HCEC 1CT (cell line): Measurements from ENCODE around the gene TNFSF13B.
"Not testable (repeated sequence)": the region's sequence is repeated elsewhere in the genome, so short reads cannot be mapped to it uniquely, and the experiment has no call there.

Experiments
- DNase-seq: peaks from one replicate; pipeline ENCODE4 v3.0.0-alpha.2; 2017

The TNFSF13B gene

DNA sequence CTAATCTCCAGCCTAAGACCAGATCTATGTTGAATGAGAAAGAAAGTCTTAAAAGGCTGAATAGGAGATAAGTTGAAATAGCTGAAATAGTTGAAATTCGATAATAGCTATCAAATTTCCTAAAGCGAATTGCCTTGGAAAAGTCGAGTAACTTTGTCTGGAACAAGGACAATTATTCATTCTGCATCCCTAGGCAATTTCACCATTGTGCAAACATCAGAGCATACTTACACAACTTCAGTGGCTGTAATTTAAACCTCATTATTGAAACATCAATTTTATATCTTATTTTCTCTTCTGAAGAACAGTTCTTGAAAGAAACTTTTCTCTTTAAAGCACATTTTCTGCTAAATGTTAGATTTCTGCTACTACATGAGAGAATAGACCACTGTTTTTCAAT, 13.6 kb downstream of the TNFSF13B start:
- DNase-seq: no peak

DNA sequence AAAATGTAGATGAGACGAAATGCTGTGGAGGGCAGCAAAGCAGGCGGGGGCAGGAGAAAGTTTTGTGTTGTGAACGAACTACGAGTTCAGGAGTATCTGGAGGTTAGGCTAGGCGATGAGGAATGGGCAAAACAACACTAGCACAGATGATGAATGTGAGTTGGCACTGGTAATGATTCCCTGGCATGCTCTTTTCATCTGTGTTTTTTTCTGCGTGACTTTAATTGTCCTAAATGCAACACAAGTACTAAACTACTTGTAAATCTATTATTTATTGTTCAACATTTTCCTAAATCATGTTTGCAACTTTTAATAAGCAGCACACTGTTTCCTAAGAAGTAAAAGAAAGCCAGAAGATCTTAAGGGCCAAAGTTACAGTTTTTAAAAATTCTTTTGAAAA, 19.2 kb downstream of the TNFSF13B start:
- DNase-seq: no peak

DNA sequence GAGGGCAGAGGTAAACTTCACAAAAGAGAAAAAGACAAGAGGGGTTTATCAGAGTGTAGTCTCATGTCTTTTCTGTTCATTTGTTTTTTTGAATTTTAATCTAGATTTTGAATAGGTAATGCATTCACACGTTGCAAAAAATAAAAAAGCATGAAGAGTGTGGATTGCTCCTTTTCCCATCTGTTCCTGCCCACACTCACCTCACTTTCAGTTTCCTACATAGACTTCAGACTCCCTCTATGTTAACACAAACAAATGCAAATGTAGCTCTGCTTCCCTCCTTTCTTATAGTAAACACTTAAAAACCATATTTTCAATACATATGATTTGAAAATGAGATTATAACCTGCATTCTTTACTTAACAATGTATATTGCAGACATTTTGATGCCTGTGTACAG, 20.3 kb downstream of the TNFSF13B start:
- DNase-seq: no peak

DNA sequence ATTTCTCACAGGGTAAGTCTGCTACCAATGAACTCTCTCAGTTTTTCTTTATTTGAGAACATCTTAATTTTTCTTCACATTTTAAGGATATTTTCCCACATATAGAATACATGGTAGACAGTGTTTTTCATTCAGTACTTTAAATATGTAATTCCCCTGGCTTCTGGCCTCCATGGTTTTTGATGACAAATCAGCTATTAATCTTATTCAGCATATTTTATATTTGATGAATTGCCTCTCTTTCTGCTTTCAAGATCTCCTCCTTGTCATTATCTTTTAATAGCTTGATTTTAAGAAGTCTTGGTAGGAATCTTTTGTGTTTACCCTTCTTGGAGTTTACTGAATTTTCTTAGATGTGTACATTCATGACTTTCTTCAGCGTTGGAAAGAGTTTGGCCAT, 27.6 kb downstream of the TNFSF13B start:
- no peak for DNase-seq

DNA sequence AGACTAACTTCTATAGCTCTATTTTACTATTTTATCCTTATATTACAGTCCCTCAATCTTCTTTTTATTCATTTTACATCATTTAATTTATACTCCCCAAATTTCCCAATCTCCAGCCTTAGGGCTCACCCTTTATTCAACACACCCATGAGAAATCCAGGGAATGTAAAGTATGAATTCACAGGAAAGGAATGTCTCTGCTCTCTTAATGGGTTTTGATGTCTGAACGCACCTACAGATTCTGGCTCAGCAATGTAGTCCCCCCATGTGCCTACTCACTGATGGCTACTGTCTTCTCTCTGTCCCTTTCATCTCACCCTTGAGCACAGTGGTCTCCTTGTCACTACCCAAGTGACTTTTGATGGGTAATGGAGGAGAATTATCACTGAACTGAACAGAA, 32.8 kb downstream of the TNFSF13B start:
- peak; percentile 30 for DNase-seq

DNA sequence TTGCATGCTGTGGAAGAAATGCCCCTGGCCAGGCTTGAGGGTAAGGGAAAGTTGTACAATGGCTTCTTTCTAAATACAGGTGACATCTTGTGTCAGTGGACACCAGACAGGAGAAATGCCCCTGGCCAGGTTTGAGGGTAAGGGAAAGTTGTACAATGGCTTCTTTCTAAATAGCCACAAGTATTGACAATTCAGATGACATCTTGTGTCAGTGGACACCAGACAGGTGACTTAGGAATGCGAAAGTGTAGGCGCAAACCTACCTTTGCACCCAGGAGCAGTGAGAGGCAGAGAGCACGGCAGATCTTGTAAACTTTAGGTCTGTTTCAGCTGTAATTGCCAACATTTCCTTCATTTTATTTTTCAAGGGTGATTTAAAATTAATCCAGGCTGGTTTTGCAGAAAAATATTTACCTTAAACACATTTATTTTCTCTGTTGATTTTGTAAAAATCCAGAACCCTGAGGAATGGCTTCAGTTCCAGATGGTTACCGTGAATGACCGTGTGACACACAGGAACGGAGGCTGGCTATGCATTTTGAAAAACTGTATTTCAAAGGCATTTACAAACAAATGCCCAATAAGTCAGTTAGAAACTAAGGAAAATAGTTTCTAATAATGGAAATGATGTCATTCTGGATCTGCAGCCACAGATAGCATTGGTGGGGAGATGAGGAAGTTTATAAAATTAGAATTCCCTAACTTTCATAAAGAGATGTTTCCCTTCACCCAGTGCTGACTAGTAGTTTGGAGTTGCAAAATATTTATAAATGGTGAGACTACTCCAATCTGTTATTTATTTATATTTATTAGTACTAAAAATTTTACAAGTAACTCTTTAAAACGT, 34.9 kb downstream of the TNFSF13B start:
- DNase-seq: no peak

DNA sequence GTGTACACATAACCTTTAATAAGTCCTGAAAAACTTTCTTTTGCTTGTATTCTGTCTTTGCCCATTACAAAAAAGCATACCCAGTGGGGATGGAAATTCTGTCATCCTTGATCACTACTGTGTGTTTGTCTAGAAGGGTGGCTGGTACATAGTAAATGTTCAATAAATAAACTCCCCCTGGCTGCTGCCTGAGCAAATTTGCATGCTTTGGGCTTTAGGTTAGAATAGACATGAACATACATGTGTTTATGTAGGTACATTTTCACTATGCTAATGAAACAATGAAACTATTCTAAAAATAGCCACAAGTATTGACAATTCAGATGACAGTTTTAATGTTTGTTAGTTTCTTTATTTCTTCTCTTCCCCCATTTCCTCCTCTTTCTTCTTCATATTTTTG, 36.1 kb downstream of the TNFSF13B start:
- no peak for DNase-seq

DNA sequence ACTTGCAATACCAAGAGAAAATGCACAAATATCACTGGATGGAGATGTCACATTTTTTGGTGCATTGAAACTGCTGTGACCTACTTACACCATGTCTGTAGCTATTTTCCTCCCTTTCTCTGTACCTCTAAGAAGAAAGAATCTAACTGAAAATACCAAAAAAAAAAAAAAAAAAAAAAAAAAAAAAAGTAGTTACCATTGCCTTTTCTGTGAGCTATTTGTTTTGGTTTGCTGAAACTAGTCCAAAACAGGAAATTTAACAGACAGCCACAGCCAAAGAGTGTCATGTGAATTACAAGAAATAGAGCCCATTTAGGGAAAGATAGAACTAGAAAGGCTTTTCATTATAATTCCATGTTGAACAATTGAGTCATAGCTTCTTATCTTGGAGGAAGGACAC, 37.3 kb downstream of the TNFSF13B start:
- DNase-seq: no peak

DNA sequence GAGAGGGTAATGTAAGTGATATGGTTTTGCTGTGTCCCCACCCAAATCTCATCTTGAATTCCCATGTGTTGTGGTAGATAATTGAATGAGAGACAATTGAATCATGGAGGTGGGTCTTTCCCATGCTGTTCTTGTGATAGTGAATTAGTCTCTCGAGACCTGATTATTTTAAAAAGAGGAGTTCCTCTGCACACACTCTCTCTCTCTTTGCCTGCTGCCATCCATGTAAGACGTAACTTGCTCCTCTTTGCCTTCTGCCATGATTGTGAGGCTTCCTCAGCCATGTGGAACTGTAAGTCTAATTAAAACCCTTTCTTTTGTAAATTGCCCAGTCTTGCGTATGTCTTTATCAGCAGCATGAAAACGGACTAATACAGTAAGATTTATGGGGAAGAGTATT, 42.1 kb downstream of the TNFSF13B start:
- DNase-seq: not testable (repeated sequence)

DNA sequence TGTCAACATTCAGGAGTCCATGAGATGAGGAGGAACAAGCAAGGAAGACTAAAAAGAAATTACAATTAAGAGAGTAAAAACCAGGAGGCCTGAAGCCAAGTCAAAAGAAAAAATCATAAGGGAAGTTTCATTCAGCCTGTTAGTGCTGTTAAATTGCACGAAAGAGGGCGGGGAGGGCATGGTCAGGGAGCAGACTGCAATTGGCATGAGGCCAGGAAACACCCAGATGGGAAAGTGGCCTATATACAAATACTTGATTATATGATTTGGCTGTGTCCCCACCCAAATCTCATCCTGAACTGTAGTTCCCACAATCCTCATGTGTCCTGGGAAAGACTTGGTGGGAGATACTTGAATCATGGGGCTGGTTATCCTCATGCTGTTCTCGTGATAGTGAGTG, 43.9 kb downstream of the TNFSF13B start:
- no peak for DNase-seq

DNA sequence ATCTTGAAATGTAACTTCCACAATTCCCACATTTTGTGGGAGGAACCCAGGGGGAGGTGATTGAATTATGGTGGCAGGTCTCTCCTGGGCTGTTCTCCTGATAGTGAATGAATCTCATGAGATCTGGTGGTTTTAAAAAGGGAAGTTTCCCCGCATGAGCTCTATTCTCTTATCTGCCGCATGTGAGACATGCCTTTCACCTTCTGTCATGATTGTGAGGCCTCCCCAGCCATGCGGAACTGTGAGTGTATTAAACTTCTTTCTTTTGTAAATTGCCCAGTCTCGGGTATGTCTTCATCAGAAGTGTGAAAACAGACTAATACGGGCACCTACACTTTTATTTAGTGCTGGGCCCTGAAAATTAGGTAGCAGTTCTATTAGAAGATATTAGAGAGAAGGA, 45.8 kb downstream of the TNFSF13B start:
- no peak for DNase-seq

DNA sequence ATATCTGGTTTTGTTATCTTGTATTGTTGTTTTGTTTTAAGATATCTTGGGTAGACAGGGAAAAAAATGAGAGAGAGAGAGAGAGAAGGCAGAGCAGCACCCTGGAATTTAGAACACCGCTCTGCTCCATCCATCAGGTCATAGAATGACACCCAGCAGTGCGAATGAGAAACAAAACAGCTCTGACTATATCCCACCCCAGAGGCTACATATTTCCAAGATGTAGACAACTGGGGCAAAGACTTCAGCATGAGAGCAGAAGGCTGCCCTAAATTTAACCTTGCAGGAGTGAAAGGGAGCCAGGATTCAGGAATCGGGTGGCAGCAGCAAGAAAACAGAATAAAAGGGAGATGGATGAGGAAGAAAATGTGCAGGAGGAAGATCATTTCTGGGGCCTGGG, 46.5 kb downstream of the TNFSF13B start:
- DNase-seq: no peak

DNA sequence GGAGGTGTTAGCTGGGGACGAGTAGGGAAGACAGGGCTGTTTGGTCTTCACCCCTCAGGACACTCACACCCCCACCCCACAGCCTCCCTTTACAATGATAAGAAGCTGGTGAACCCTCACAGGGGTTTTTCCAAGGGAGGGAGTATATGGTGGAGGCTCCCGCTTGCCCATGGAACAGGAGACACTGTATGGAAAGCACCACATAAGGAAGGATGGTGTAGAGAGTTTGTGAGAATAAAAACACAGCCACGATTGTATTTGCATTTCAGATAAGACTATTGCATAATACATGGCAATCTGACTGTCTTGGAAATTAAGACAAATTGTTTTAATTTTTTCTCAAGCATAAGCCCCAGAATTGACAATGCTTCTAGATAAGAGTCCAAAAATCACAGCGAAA, 46.9 kb downstream of the TNFSF13B start:
- no peak for DNase-seq

DNA sequence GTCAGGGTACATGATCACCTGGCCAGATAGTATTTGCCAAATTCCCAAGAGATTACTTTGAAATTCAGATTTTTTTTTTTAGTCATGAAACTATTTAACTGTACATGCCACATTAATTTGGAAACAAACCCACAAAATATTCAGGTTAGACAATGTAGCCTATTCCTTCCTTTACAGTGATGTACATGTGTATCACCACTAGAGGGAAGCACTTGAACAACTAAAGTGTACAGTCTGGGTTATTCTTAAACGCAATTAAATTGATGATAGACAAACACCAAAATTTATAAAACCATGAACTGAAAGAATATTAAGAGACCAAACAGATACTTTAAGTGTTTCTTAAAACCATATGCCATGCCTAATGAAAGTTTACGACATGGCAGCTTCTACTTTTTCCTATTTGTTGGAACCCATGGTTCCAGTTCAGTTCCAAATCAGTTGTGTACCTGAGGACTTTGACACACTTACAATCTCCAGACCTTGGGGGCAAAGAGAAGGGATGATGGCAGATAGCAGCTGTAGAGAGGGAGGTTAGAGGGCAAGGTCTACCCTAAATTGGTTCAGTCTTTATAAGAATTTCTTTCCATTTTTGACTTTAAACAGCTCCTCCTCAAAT, 52.8 kb downstream of the TNFSF13B start:
- DNase-seq: peak; percentile 43

DNA sequence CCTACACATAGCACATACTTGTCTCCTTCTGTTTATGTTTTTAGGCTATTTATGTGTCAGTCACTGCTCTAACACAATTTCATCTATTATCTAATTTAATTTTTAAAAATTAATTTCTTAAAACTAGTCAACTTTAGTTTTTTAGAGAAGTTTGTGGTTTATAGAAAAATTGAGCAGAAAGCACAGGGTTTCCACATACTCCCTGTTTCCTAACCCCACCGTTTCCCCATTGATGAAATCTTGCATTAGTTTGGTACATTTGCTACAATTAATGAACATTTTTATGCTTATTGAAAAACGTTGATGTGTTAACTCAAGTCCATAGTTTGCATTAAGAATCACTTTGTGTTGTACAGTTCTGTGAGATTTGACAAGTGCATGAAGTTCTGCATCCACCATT, 53.5 kb downstream of the TNFSF13B start:
- DNase-seq: no peak

DNA sequence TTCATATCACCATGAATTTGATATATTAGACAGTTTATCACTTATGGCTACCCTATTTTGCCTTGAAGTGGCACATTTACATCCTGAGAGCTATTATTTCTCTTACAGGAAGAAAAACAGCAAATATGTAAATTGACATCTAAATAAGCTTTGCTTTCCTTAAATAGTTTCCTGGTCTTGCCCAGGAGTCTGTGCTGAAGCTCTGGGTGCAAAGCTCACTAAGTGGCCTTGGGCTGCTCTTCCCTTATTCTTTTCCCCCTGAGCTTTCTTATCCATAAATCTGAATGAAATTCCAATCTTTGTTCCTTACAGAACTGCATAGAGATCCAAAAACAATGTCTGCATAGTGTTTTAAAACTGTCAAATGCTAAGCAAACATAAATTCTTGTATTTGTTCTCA, 56.3 kb downstream of the TNFSF13B start:
- DNase-seq: no peak

DNA sequence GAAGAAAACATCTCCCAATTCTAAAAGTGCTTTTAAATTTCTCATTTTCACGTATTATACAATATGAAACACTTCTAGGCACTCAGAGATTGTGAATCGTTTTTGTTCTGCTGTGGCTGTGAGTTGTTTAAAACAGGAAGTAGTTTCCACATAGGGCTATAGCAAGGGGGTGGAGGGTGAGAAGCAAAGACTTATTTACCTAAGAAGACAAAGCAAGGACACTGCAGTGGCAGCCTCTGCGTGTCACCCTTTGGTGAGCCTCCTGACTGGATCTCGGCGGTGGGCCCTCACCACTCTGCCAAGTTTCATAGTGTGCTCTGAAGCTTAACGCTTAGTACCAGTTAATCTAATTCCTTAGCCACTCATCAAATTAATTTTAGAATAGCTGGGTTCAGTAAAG, 56.8 kb downstream of the TNFSF13B start:
- DNase-seq: no peak

DNA sequence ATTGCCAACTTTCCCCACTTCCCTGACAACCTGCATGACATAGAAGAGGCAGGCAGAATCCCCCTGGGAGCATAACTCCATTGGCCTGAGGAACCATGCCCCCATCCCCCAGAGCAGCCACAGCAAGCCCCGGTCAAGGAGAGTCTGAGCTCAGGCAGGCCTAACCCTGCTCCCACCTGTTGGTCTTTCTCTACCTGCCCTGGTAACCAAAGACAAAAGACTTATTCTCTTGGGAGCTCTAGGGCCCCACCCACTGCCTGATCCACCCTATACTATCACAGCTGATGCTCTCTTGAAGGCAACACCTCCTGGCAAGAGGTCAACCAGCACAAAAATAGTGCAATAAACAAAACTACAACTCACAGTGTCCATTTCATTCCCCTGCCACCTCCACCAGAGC, 59.3 kb downstream of the TNFSF13B start:
- no peak for DNase-seq

DNA sequence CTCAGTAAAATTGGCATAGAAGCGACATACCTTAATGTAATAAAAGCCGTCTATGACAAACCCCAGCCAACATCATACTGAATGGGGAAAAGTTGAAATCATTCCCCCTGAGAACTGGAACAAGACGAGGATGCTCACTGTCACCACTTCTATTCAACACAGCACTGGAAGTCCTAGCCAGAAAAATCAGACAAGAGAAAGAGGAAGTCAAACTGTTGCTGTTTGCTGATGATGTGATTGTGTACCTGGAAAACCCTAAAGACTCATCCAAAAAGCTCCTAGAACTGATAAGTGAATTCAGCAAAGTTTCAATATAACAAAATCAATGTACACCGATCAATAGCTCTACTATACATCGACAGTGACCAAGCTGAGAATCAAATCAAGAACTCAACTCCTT, 63.3 kb downstream of the TNFSF13B start:
- no peak for DNase-seq

DNA sequence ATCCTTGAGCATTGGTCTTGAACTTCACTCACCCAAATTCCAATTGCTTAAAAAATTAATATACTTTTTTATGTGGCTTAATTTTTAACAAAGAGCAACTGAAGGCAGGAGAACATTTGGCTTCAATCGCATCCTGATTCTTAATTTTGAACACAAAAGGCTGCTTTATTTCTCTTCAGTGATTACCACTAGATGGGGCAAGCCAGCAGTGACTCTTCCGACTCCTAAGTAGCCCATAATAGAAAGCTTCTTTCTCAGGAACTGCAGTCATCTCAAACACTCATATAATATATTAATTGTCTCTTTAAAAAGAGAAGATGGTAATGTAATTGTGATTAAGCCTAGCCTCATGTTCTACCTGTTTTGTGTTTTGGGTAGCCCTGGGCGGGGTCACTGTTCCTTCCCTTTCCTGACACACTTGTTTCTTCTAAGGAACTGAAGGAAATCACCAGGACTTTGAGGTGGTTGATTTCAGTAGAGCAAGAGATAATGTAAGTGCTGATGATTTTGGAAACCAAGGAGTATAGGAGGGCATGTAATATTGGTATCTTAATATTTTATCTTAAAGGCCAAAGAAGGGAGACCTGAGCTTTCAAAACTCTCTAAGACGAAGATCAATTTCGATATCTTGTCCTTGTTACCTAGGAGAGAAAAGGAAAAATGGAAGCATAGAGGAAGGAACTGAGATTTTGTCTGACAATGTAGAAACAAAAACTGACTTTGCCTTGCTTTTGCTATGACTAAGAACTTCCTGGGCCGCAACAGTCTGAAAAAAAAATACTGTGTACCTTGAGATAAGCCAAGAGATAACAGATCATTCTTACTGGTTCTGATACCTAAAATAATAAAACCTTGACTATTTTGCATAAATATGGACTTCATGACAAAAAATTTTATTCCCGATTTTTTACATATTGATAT, 73.1 kb downstream of the TNFSF13B start:
- peak; percentile 46 for DNase-seq

DNA sequence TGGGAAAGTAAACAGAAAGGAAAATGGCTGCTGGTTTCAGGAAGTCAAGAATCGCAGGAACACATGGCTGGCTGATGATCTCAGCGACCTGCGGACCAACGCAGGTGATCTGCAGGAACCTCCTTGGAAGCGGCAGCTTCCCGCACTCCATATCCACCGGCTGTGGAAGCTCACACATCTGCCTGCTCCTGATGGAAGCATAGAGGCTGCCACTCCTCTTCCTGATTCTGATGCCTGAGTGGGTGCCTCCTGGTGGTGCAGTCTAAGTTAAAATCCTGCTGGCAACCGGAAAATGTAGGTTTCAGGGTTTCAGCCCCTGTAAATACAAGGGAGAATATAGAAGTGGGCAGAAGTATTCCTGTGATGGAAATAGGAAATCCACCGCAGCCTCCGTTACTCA, 75.5 kb downstream of the TNFSF13B start:
- DNase-seq: no peak

DNA sequence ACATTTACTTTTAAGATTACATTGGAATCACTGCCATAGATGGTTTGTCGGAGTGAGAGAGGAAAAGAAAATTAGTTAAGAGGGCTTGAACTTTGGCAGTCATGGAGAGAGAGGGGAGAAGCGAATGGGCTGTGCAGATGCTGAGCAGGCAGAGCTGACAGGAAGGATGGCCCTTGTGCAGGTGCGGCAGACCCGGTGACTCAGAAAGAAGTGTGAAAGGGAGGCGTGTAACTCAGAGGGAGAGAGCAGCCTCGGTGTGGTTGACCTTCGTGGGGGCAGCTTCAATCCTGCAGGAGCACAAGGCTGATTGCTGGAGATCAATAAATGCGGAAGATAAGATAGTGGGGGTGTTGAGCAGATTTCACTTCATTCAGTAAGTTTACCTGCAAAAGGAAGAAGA, 76.9 kb downstream of the TNFSF13B start:
- no peak for DNase-seq

DNA sequence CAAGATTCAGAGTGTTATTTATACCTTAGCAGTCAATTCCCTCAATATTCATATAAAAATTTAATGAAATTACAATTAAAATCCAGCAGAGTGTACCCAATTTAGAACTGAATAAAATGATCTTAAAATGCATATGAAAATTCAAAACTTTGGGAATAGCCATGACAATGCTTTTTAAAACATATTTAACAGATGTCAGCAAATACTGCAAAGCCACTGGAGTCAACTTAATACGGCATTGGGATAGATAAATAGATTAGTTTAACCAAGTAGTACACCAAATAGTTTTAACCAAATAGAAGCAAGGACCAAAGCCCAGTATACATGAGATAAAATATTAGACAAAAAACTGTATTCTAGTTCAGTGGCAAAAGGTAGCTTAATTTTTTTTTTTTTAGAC, 79.8 kb downstream of the TNFSF13B start:
- DNase-seq: no peak

DNA sequence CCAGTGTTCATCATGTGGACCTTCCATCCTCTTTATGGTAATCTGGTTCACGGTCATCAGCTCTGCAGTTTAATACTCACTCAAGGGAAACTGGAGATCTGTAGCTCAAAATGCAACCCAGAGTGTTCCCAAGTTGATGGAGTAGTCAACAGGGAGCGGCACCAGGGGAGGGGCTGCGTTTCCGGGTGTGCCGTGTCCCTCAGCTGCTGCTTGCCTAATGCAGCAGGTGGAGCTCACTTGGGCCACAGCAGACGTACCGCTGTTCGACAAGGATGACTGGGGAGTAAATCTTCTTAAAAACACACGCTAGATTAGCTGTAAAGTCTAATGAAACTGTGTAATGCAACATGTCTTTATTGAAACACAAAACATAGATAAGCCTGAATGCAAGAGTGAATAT, 81.1 kb downstream of the TNFSF13B start:
- DNase-seq: no peak
